HL-60 (cell line): ENCODE results near the gene NLGN1.

ENCODE experiments used
- DNase-seq, 2 experiments: peaks; one replicate each; pipeline ENCODE4 v3.0.0-alpha.2; 2010 to 2020; ENCODE audit warnings: low read depth in 1 of 2, low spot score in 1 of 2
- H3K27ac ChIP-seq: fragments of 250-450 bp; sonication (Bioruptor Pico); replicated peaks from 2 replicates; pipeline ENCODE4 v1.5.1; 2020; ENCODE audit warnings: mild to moderate bottlenecking, moderate library complexity
- H3K27me3 ChIP-seq: fragments of 250-450 bp; sonication (Bioruptor Pico); 2 replicates; pipeline ENCODE4 v1.5.1; 2021; ENCODE audit warnings: mild to moderate bottlenecking, moderate library complexity; ENCODE audit not compliant: insufficient read depth, poor library complexity, severe bottlenecking
- H3K4me3 ChIP-seq: replicated peaks from 2 replicates; pipeline ENCODE4 v1.5.1; 2011; ENCODE audit warnings: mild to moderate bottlenecking, control low read depth, low read length; ENCODE audit not compliant: insufficient read depth
- CTCF ChIP-seq: IDR thresholded peaks from one replicate; pipeline ENCODE4 v1.5.1; 2011; ENCODE audit warnings: low read length, control low read depth, inconsistent platforms; ENCODE audit not compliant: insufficient read depth
- GABPA ChIP-seq: IDR thresholded peaks from 2 replicates; pipeline ENCODE4 v1.6.1; 2012; ENCODE audit warnings: low read depth
- POLR2AphosphoS5 ChIP-seq: IDR thresholded peaks from 2 replicates; pipeline ENCODE4 v1.6.1; 2012; ENCODE audit warnings: low read depth
- SPI1 ChIP-seq: IDR thresholded peaks from 2 replicates; pipeline ENCODE4 v1.6.1; 2012; ENCODE audit warnings: low read depth, mild to moderate bottlenecking, borderline replicate concordance
- TF ChIP-seq, protein P1 (sequence below): IDR thresholded peaks from 2 replicates; pipeline ENCODE4 v1.6.1; 2012; ENCODE audit warnings: low read depth; ENCODE audit not compliant: insufficient replicate concordance

Gene NLGN1

DNA sequence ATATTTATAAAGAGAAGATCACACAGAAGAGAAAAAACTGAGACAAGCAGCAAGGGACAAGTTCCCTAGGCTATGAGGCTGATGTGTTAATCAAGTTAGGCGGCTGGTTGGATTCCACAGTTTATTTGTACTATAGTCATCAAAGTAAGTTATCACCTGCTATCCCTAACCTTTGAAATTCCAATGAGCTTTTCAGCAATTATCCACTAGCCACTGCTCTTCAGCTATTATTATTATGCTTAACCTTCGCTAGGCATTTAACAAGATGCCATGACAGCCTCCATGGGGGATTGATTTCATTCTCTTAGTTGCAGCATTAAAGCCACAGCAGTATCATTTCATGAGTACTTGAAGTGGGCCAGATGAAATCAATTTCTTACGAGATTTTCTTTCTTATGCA lies 762.1 kb downstream of the NLGN1 start:
- Histone ChIP-seq H3K4me3 (no peak overlapping the region), H3K27me3 (no peaks in the 10 kb centered on the region), H3K27ac (no peak overlapping the region)
- TF ChIP-seq POLR2AphosphoS5 (no peak), GABPA (no peak), SPI1 (no peak), CTCF (no peak)
- TF ChIP-seq, protein P1, sequence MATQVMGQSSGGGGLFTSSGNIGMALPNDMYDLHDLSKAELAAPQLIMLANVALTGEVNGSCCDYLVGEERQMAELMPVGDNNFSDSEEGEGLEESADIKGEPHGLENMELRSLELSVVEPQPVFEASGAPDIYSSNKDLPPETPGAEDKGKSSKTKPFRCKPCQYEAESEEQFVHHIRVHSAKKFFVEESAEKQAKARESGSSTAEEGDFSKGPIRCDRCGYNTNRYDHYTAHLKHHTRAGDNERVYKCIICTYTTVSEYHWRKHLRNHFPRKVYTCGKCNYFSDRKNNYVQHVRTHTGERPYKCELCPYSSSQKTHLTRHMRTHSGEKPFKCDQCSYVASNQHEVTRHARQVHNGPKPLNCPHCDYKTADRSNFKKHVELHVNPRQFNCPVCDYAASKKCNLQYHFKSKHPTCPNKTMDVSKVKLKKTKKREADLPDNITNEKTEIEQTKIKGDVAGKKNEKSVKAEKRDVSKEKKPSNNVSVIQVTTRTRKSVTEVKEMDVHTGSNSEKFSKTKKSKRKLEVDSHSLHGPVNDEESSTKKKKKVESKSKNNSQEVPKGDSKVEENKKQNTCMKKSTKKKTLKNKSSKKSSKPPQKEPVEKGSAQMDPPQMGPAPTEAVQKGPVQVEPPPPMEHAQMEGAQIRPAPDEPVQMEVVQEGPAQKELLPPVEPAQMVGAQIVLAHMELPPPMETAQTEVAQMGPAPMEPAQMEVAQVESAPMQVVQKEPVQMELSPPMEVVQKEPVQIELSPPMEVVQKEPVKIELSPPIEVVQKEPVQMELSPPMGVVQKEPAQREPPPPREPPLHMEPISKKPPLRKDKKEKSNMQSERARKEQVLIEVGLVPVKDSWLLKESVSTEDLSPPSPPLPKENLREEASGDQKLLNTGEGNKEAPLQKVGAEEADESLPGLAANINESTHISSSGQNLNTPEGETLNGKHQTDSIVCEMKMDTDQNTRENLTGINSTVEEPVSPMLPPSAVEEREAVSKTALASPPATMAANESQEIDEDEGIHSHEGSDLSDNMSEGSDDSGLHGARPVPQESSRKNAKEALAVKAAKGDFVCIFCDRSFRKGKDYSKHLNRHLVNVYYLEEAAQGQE: no peak
- no peak for DNase-seq

DNA sequence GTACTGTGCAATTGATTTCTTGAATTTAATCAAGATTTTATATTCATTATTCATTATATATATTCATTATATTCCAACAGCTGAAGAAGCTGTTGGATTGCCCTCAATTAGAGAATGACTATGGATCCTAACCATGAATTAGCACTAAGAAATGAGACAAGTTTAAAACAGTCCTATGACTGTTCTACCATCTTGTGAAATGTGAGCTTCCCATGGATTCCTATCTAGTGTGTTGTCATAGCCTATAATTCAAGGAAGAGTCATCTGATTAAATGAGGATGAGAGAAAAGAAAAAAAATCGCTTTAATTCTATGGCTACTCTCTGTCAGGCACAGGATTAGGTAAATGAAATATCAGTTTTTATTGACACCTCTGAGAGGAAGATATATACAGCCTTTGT lies 765.0 kb downstream of the NLGN1 start:
- Histone ChIP-seq H3K27ac (no peak overlapping the region), H3K27me3 (no peaks in the 10 kb centered on the region), H3K4me3 (no peak overlapping the region)
- TF ChIP-seq, protein P1: no peak
- TF ChIP-seq POLR2AphosphoS5 (no peak), GABPA (no peak), SPI1 (no peak), CTCF (no peak)
- no peak for DNase-seq

GRCh38 chr3:174168026-174168425 lies 770.5 kb downstream of the NLGN1 start:
- no peak overlapping the region for H3K4me3 ChIP-seq
- DNase-seq: no peak
- TF ChIP-seq SPI1 (no peak), POLR2AphosphoS5 (no peak), GABPA (no peak), CTCF (no peak)
- TF ChIP-seq, protein P1: no peak
- no peak overlapping the region for H3K27ac ChIP-seq
- H3K27me3 ChIP-seq: no peaks in the 10 kb centered on the region
